C4-2B (cell line): ENCODE results near the gene CDC42SE1.

Experiments used
- ZFX ChIP-seq: fragments of 450-650 bp; IDR thresholded peaks from 2 replicates; pipeline ENCODE4 v1.6.1; 2017
- TF ChIP-seq, protein P1 (sequence below): fragments of 450-650 bp; conservative IDR thresholded peaks from 2 replicates; pipeline ENCODE4 v1.5.1; 2017; ENCODE audit warnings: mild to moderate bottlenecking

DNA sequence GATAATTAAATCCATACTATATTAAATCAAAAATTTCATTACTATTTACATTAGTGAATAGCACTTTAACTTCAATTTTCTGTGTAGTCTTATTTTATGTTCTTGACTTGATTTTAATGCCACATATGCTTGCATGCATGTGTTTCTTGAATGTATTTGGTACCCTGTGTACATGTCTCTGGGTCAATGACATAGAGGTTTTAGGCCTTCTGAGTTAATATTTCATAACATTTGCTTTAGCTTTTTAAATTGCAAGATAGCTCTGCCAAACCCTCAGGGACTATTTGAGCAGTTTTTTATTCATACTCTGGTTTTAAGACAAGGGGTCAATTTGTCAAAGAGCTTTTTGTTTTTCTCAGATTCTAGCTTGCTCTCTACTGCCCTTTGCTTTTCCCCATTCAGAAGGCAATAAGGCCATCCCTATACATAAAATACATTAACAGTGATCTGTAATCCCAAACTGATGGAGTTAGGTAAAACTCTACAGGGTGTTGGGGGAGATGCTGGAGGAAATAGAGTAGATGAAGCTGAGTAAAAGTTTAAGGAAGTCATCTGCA, 5.7 kb upstream of the CDC42SE1 start:
- no peak for TF ChIP-seq ZFX
- TF ChIP-seq, protein P1, sequence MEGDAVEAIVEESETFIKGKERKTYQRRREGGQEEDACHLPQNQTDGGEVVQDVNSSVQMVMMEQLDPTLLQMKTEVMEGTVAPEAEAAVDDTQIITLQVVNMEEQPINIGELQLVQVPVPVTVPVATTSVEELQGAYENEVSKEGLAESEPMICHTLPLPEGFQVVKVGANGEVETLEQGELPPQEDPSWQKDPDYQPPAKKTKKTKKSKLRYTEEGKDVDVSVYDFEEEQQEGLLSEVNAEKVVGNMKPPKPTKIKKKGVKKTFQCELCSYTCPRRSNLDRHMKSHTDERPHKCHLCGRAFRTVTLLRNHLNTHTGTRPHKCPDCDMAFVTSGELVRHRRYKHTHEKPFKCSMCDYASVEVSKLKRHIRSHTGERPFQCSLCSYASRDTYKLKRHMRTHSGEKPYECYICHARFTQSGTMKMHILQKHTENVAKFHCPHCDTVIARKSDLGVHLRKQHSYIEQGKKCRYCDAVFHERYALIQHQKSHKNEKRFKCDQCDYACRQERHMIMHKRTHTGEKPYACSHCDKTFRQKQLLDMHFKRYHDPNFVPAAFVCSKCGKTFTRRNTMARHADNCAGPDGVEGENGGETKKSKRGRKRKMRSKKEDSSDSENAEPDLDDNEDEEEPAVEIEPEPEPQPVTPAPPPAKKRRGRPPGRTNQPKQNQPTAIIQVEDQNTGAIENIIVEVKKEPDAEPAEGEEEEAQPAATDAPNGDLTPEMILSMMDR, result no peak
